GM10266 (cell line): ENCODE measurements around the gene LMNA.

ENCODE experiments used
- DNase-seq: peaks from one replicate; pipeline ENCODE4 v3.0.0; 2012; ENCODE audit errors: extremely low spot score
- CTCF ChIP-seq: IDR thresholded peaks from 2 replicates; pipeline ENCODE4 v1.5.1; 2012; ENCODE audit warnings: mild to moderate bottlenecking, low read depth; ENCODE audit not compliant: control insufficient read depth, insufficient read depth; ENCODE audit errors: missing control alignments

Gene LMNA

GRCh38 chr1:156154317-156154749 is 39.8 kb downstream of the LMNA start:
- TF ChIP-seq CTCF, result no peak
- peak; percentile 73 for DNase-seq

GRCh38 chr1:156155756-156156510 is 41.4 kb downstream of the LMNA start:
- TF ChIP-seq CTCF, result no peak
- no peak for DNase-seq

- TF ChIP-seq CTCF, result no peak
- DNase-seq, result no peak
Measured at GRCh38 chr1:156157506-156157905, 43.0 kb downstream of the LMNA start.

GRCh38 chr1:156157966-156158365 is 43.5 kb downstream of the LMNA start:
- no peak for TF ChIP-seq CTCF
- DNase-seq, result no peak

GRCh38 chr1:156160000-156160742 is 45.7 kb downstream of the LMNA start:
- DNase-seq, result no peak
- TF ChIP-seq CTCF, result no peak

GRCh38 chr1:156160743-156161171 is 46.2 kb downstream of the LMNA start:
- no peak for TF ChIP-seq CTCF
- DNase-seq, result peak; percentile 87

- DNase-seq, result no peak
- no peak for TF ChIP-seq CTCF
Measured at GRCh38 chr1:156162430-156163037, 48.0 kb downstream of the LMNA start.
